Ishikawa (cell line): Measurements from ENCODE around the gene C19orf33.

Experiments used
- CEBPB ChIP-seq: IDR thresholded peaks from 2 replicates; pipeline ENCODE4 v1.6.1; 2012
- EGR1 ChIP-seq: IDR thresholded peaks from 2 replicates; pipeline ENCODE4 v1.6.1; 2012
- RAD21 ChIP-seq: IDR thresholded peaks from 2 replicates; pipeline ENCODE4 v1.6.1; 2012; ENCODE audit warnings: low read depth
- TAF1 ChIP-seq: IDR thresholded peaks from 2 replicates; pipeline ENCODE4 v1.6.1; 2012; ENCODE audit warnings: low read depth, mild to moderate bottlenecking
- TCF12 ChIP-seq: IDR thresholded peaks from 2 replicates; pipeline ENCODE4 v1.6.1; 2012; ENCODE audit warnings: low read depth
- TEAD4 ChIP-seq: IDR thresholded peaks from 2 replicates; pipeline ENCODE4 v1.6.1; 2012
- YY1 ChIP-seq: IDR thresholded peaks from 2 replicates; pipeline ENCODE4 v1.6.1; 2012; ENCODE audit warnings: low read depth
- TF ChIP-seq, protein P1 (sequence below): IDR thresholded peaks from 2 replicates; pipeline ENCODE4 v1.6.1; 2012

DNA sequence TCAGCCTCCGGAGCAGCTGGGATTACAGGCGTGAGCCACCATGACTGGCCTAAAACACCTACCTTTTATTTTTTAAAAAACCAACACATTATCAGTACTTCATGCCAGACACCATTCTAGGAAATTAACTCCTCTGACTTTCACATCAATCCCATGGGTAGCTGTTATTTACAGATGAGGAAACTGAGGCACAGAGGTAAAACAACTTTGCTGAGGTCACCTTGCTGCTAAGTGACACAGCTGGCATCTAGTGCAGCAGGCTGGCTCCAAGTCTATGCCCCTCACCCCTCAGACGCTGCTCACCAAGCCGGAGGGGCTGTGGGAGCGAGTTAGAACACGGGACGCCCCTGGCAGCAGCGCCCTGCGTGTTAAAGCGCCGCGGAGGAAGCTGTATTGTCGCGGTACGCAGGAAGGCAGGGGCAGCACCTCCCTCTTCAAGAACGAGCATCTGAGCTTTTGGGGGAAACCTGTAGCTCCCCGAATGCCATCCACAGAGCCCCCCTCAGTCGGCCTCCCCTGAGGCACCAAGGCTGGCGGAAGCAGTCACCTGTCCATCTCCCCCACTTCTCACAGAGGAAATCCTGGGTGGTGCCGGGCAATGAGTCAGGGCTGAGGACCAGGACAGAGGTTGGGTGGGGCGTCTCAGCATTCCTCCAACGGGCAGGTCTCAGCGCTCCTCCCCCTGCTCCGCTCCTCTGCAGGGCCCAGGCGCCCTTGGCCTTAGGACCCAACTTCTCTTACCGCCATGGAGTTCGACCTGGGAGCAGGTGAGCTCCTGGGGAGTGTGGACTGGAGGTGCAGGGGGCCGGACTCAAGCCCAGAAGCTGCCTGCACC is at the start of gene C19orf33:
- TF ChIP-seq, protein P1, sequence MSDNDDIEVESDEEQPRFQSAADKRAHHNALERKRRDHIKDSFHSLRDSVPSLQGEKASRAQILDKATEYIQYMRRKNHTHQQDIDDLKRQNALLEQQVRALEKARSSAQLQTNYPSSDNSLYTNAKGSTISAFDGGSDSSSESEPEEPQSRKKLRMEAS = peak; percentile 33; the same call in 1 of the 2 replicates
- TF ChIP-seq TEAD4 (peak; percentile 70), TCF12 (peak; percentile 60), CEBPB (no peak), TAF1 (no peak; the same call in 1 of the 2 replicates), EGR1 (no peak), RAD21 (no peak), YY1 (peak; percentile 40; the same call in 1 of the 2 replicates)
